ENCODE data around the gene ZNF397. TPM values are rescaled to one million over a fixed set of nuclear protein-coding genes. Genes with fewer than 3 reads are reported as not detected.

Gene ZNF397
- total and polyA plus RNA-seq, 9 of the 15 experiments (the other 6 are each of a cell fraction or from before 2014, with no cell fraction given) = 6.4 to 24.2 (median 19.3) TPM

DNA sequence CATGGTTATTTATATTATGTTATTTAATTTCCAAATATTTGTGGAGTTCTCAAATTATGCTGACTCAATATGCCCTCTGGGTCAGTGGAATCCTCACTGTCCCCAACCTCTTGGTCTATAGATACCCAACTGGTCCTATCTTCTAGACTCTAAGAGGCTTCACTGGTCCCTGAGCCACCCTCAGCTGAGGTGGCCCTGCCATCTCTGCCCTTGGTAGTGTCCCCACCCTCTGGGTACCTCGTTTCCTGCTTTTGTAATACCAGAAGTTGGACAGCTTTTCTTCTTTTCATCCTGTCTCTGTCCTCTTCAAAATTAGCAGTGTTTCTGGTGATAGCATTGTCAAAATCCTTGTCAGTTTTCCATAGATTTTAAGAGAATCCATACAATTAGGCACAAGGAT is 37.3 kb downstream of the ZNF397 start:
- peak; percentile 37; the same call in 1 of the 2 replicates for TF ChIP-seq ZNF316 (IDR thresholded peaks at IDR 0.05)
- no peak for TF ChIP-seq KLF6 (CRISPR knock-in tag; IDR thresholded peaks at IDR 0.05; ENCODE audit: borderline replicate concordance)
- H3K27ac ChIP-seq (ENCODE audit: extremely low read depth, low read depth, low read length) = no peak overlapping the region
- no peaks in the 10 kb centered on the region for H3K9me3 ChIP-seq (replicated peaks; ENCODE audit: control insufficient read depth, insufficient read depth, low read depth, low read length)
- no peak overlapping the region for H3K4me3 ChIP-seq
- ATAC-seq (no peak), DNase-seq (ENCODE audit: extremely low read depth in 1 of 4, low spot score in 3 of 4) (no peak), FAIRE-seq (no peak)
- ChIA-PET CTCF (ENCODE audit: low intra/inter-chr PET ratio) (no interaction called here), POLR2A (interaction anchor here (3.1 kb wide), 1 partner anchor 11 kb away, joined by 11 read pairs; the partner anchor contains the start of gene ZSCAN30)
- H3K36me3 ChIP-seq (ENCODE audit: control insufficient read depth, insufficient read depth, low read length) = no peaks in the 10 kb centered on the region
- no TSS peak for BruUV-seq (replicated peaks)
- H3K27me3 ChIP-seq (ENCODE audit: control insufficient read depth in 2 of 2, insufficient read depth in 2 of 2, low read length in 2 of 2) = no peaks in the 10 kb centered on the region
- in situ Hi-C loops (cut with MboI) (no loop called here), intact Hi-C loops (cut with micrococcal nuclease) (no loop called here)
- H3K4me1 ChIP-seq (replicated peaks in 1 of 2; ENCODE audit: control insufficient read depth in 2 of 2, insufficient read depth in 2 of 2, low read length in 2 of 2) = no peaks in the 10 kb centered on the region
- H3K9me1 ChIP-seq (ENCODE audit: control insufficient read depth, insufficient read depth, low read length) = no peaks in the 10 kb centered on the region
- H3K79me2 ChIP-seq (ENCODE audit: control insufficient read depth, insufficient read depth, low read length) = no peaks in the 10 kb centered on the region
- no peak overlapping the region for H3K9ac ChIP-seq (ENCODE audit: insufficient read depth in 1 of 2, low read depth in 2 of 2, low read length in 2 of 2)
- H3K4me2 ChIP-seq (ENCODE audit: insufficient read depth, low read length) = no peak overlapping the region
- H2AFZ ChIP-seq (ENCODE audit: low read depth, low read length) = no peak overlapping the region
- H4K20me1 ChIP-seq (replicated peaks; ENCODE audit: control insufficient read depth, insufficient read depth, low read length) = no peaks in the 10 kb centered on the region
- 0% methylated on average over 1 of the region's 1 CpG for WGBS (ENCODE audit: insufficient coverage, low coverage, missing lambda C conversion rate)

DNA sequence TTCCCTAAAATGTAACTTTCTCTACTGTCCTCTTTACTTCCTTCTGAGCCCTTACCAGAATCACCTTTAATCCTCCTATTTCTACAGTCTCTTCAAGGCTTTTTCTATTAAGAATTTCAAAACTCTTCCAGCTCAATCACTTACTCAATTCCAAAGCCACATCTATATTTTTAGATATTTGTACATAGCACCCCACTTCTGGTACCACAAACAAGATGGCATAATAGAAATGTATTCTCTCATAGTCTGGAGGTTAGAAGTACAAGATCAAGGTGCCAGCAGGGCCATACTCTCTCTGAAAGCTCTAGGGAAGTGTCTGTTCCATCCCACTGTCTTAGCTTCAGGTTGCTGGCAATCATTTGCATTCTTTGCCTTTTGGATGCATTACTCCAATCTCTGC is 38.1 kb downstream of the ZNF397 start:
- Histone ChIP-seq H3K9me1 (ENCODE audit: control insufficient read depth, insufficient read depth, low read length) (no peaks in the 10 kb centered on the region), H3K9ac (ENCODE audit: insufficient read depth in 1 of 2, low read depth in 2 of 2, low read length in 2 of 2) (no peak overlapping the region), H3K4me2 (ENCODE audit: insufficient read depth, low read length) (no peak overlapping the region), H3K27me3 (ENCODE audit: control insufficient read depth in 2 of 2, insufficient read depth in 2 of 2, low read length in 2 of 2) (no peaks in the 10 kb centered on the region), H3K4me3 (no peak overlapping the region), H3K27ac (ENCODE audit: extremely low read depth, low read depth, low read length) (no peak overlapping the region), H2AFZ (ENCODE audit: low read depth, low read length) (no peak overlapping the region), H3K4me1 (replicated peaks in 1 of 2; ENCODE audit: control insufficient read depth in 2 of 2, insufficient read depth in 2 of 2, low read length in 2 of 2) (no peaks in the 10 kb centered on the region), H3K9me3 (replicated peaks; ENCODE audit: control insufficient read depth, insufficient read depth, low read depth, low read length) (no peaks in the 10 kb centered on the region), H3K79me2 (ENCODE audit: control insufficient read depth, insufficient read depth, low read length) (no peaks in the 10 kb centered on the region), H3K36me3 (ENCODE audit: control insufficient read depth, insufficient read depth, low read length) (no peaks in the 10 kb centered on the region), H4K20me1 (replicated peaks; ENCODE audit: control insufficient read depth, insufficient read depth, low read length) (no peaks in the 10 kb centered on the region)
- BruUV-seq (replicated peaks) = no TSS peak
- ChIA-PET POLR2A (interaction anchor here (3.1 kb wide), 1 partner anchor 10 kb away, joined by 11 read pairs; the partner anchor contains the start of gene ZSCAN30), CTCF (ENCODE audit: low intra/inter-chr PET ratio) (no interaction called here)
- FAIRE-seq = no peak
- no peak for TF ChIP-seq ZC3H8 (IDR thresholded peaks at IDR 0.05)
- peak; percentile 88 for TF ChIP-seq ZNF707 (CRISPR knock-in tag; conservative IDR thresholded peaks at IDR 0.05)
- DNase-seq (ENCODE audit: extremely low read depth in 1 of 4, low spot score in 3 of 4) = no peak
- ATAC-seq = no peak; the same call in 2 of the 3 replicates
- intact Hi-C loops (cut with micrococcal nuclease) = no loop called here
- in situ Hi-C loops (cut with MboI) = no loop called here

Data from K562 (cell line).